ENCODE results near the gene HIPK2. TPM values are rescaled to one million over a fixed set of nuclear protein-coding genes. Genes with fewer than 3 reads are reported as not detected.

The HIPK2 gene
- total and polyA plus RNA-seq, 7 donors: 2.4 to 15.7 (median 7.9) TPM

GRCh38 chr7:139589474-139589873 lies 188.3 kb downstream of the HIPK2 start:
- Histone ChIP-seq H3K4me3 (no peak overlapping the region), H3K9me3 (no peaks in the 10 kb centered on the region), H3K27me3 (no peaks in the 10 kb centered on the region), H3K4me1 (no peaks in the 10 kb centered on the region), H3K36me3 (peaks cover 0 to 63% (median 6%) of the 10 kb centered on the region in 4 donors), H3K27ac (no peak overlapping the region)
- intact Hi-C loops (cut with DNase I): no loop called here
- WGBS, 2 donors: 98 to 100% methylated on average over 1 of the region's 1 CpG
- TF ChIP-seq EP300 (IDR thresholded peaks at IDR 0.05): no peak
- TF ChIP-seq CTCF (IDR thresholded peaks at IDR 0.05): no peak
- no peak for TF ChIP-seq POLR2A (IDR thresholded peaks at IDR 0.05)
- no peak for TF ChIP-seq POLR2AphosphoS5 (IDR thresholded peaks at IDR 0.05)
- DNase-seq: no peak

GRCh38 chr7:139588632-139589031 lies 189.2 kb downstream of the HIPK2 start:
- DNase-seq: peak; percentile 74
- H3K27me3 ChIP-seq: no peaks in the 10 kb centered on the region
- 60 to 83% methylated on average over 7 of the region's 7 CpGs for WGBS, 2 donors
- H3K36me3 ChIP-seq: peaks cover 0 to 64% (median 14%) of the 10 kb centered on the region in 4 donors
- H3K4me1 ChIP-seq: no peaks in the 10 kb centered on the region
- peak overlapping the region in 1 of 4 donors; percentile 14 for H3K27ac ChIP-seq
- TF ChIP-seq CTCF (IDR thresholded peaks at IDR 0.05): no peak
- peak in 1 of 4 donors; percentile 13 for TF ChIP-seq POLR2AphosphoS5 (IDR thresholded peaks at IDR 0.05)
- no peaks in the 10 kb centered on the region for H3K9me3 ChIP-seq
- intact Hi-C loops (cut with DNase I): no loop called here
- H3K4me3 ChIP-seq: no peak overlapping the region

- DNase-seq: no peak
- H3K27ac ChIP-seq: no peak overlapping the region
- no peaks in the 10 kb centered on the region for H3K27me3 ChIP-seq
- no peaks in the 10 kb centered on the region for H3K4me1 ChIP-seq
- intact Hi-C loops (cut with DNase I): no loop called here
- no peaks in the 10 kb centered on the region for H3K9me3 ChIP-seq
- peaks cover 6 to 65% (median 22%) of the 10 kb centered on the region in 4 donors for H3K36me3 ChIP-seq
- WGBS, 2 donors: 97% methylated on average over 7 of the region's 7 CpGs
- H3K4me3 ChIP-seq: no peak overlapping the region
- TF ChIP-seq EP300 (IDR thresholded peaks at IDR 0.05): no peak
- TF ChIP-seq POLR2A (IDR thresholded peaks at IDR 0.05): no peak
- TF ChIP-seq CTCF (IDR thresholded peaks at IDR 0.05): no peak
- TF ChIP-seq POLR2AphosphoS5 (IDR thresholded peaks at IDR 0.05): no peak
Observed at GRCh38 chr7:139587535-139587934, 190.3 kb downstream of the HIPK2 start.

GRCh38 chr7:139586286-139586685 lies 191.5 kb downstream of the HIPK2 start:
- Histone ChIP-seq H3K9me3 (no peaks in the 10 kb centered on the region), H3K36me3 (peaks cover 12 to 66% (median 34%) of the 10 kb centered on the region in 4 donors), H3K27ac (no peak overlapping the region), H3K27me3 (no peaks in the 10 kb centered on the region), H3K4me1 (no peaks in the 10 kb centered on the region), H3K4me3 (no peak overlapping the region)
- TF ChIP-seq EP300 (IDR thresholded peaks at IDR 0.05) (no peak), POLR2AphosphoS5 (IDR thresholded peaks at IDR 0.05) (no peak), CTCF (IDR thresholded peaks at IDR 0.05) (no peak), POLR2A (IDR thresholded peaks at IDR 0.05) (no peak)
- no peak for DNase-seq
- intact Hi-C loops (cut with DNase I): no loop called here
- WGBS, 2 donors: 97% methylated on average over 3 of the region's 3 CpGs

- Histone ChIP-seq H3K27ac (no peak overlapping the region), H3K27me3 (no peaks in the 10 kb centered on the region), H3K9me3 (no peaks in the 10 kb centered on the region), H3K36me3 (peaks cover 12 to 70% (median 37%) of the 10 kb centered on the region in 4 donors), H3K4me1 (no peaks in the 10 kb centered on the region), H3K4me3 (no peak overlapping the region)
- TF ChIP-seq EP300 (IDR thresholded peaks at IDR 0.05) (no peak), POLR2A (IDR thresholded peaks at IDR 0.05) (no peak), CTCF (IDR thresholded peaks at IDR 0.05) (no peak), POLR2AphosphoS5 (IDR thresholded peaks at IDR 0.05) (no peak)
- 78 to 87% methylated on average over 5 of the region's 5 CpGs for whole genome bisulfite sequencing, 2 donors
- intact Hi-C loops (cut with DNase I): no loop called here
- DNase-seq: no peak
Observed at GRCh38 chr7:139585042-139585441, 192.8 kb downstream of the HIPK2 start.
